K562 (cell line): ENCODE measurements around the gene CFAP251. TPM values are rescaled to one million over a fixed set of nuclear protein-coding genes. Genes with fewer than 3 reads are reported as not detected.

Source experiments
- ATAC-seq: fragments of 200-7000 bp; cut with Tn5 transposase; 3 replicates; pipeline ENCODE4 v1.9.1; 2020; ENCODE audit warnings: moderate library complexity
- BruUV-seq: library from RNA; stranded (reverse); fragments of 400-500 nt; replicated peaks from 2 replicates; lab custom pipeline; 2021; lab: Mats Ljungman, UMichigan
- CTCF ChIA-PET: fragments of 300-600 bp; formaldehyde crosslinking; extraction: SDS; loops from one replicate; lab custom pipeline; 2021; ENCODE audit warnings: low intra/inter-chr PET ratio; lab: Yijun Ruan, JAX
- POLR2A ChIA-PET: fragments of 300-600, 350-650 bp; sonication (Branson Sonifier 250); formaldehyde crosslinking; extraction: SDS; loops from one replicate; lab custom pipeline; 2021; ENCODE audit warnings: antibody characterized with exemption, inconsistent platforms; lab: Yijun Ruan, JAX
- DNase-seq, 4 experiments: peaks; one replicate each; pipeline versions ENCODE4 v3.0.0 to v3.0.0-alpha.2; 2011 to 2018; ENCODE audit warnings: low spot score in 3 of 4, mixed read lengths in 3 of 4; ENCODE audit errors: extremely low read depth in 1 of 4
- FAIRE-seq: peaks from 2 replicates; lab custom pipeline; 2011; peaks lifted over from hg19 to GRCh38; lab: Jason Lieb, UNC
- H2AFZ ChIP-seq: 2 replicates; pipeline ENCODE4 v1.6.0; 2011; ENCODE audit warnings: low read depth, low read length, control low read depth, inconsistent platforms
- H3K27ac ChIP-seq: fragments of 200-600 bp; 3 replicates; pipeline ENCODE4 v1.8.0; 2011; ENCODE audit warnings: low read depth, mild to moderate bottlenecking, control low read depth, inconsistent platforms, low read length, moderate library complexity, mixed read lengths; ENCODE audit errors: extremely low read depth
- H3K27me3 ChIP-seq, 2 experiments: fragments of 300-600 bp in 1 of 2; 2 replicates in 1 of 2; 3 replicates in 1 of 2; pipeline versions ENCODE4 v1.6.0 to v1.8.0; 2011; ENCODE audit warnings: inconsistent platforms in 2 of 2, low read length in 2 of 2, mild to moderate bottlenecking in 1 of 2, mixed read lengths in 1 of 2, moderate library complexity in 1 of 2; ENCODE audit not compliant: control insufficient read depth in 2 of 2, insufficient read depth in 2 of 2
- H3K36me3 ChIP-seq: fragments of 300-600 bp; 3 replicates; pipeline ENCODE4 v1.8.0; 2011; ENCODE audit warnings: mild to moderate bottlenecking, low read length, inconsistent platforms; ENCODE audit not compliant: control insufficient read depth, insufficient read depth
- H3K4me1 ChIP-seq, 2 experiments: fragments of 200-600 bp in 1 of 2; replicated peaks in 1 of 2; 2 replicates in 1 of 2; 3 replicates in 1 of 2; pipeline versions ENCODE4 v1.5.1 to v1.8.0; 2011; ENCODE audit warnings: inconsistent platforms in 2 of 2, low read length in 2 of 2, mild to moderate bottlenecking in 1 of 2, mixed read lengths in 1 of 2, moderate library complexity in 1 of 2; ENCODE audit not compliant: control insufficient read depth in 2 of 2, insufficient read depth in 2 of 2
- H3K4me2 ChIP-seq: 2 replicates; pipeline ENCODE4 v1.6.1; 2011; ENCODE audit warnings: low read length, control low read depth, inconsistent platforms, mixed read lengths; ENCODE audit not compliant: insufficient read depth
- H3K4me3 ChIP-seq: fragments of 200-600 bp; sonication (generic), shearing (Covaris generic); 2 replicates; pipeline ENCODE4 v1.5.1; 2016; ENCODE audit warnings: control low read depth, inconsistent platforms
- H3K79me2 ChIP-seq: fragments of 200-600 bp; 3 replicates; pipeline ENCODE4 v1.8.0; 2011; ENCODE audit warnings: low read length, inconsistent platforms; ENCODE audit not compliant: control insufficient read depth, insufficient read depth
- H3K9ac ChIP-seq, 2 experiments: 2 replicates each; pipeline versions ENCODE4 v1.6.0 to v1.6.1; 2011; ENCODE audit warnings: low read depth in 2 of 2, low read length in 2 of 2, control low read depth in 1 of 2, inconsistent platforms in 1 of 2, mild to moderate bottlenecking in 1 of 2, mixed read lengths in 1 of 2; ENCODE audit not compliant: insufficient read depth in 1 of 2
- H3K9me1 ChIP-seq: one replicate; pipeline ENCODE4 v1.6.0; 2011; ENCODE audit warnings: inconsistent platforms, mild to moderate bottlenecking, low read length, moderate library complexity; ENCODE audit not compliant: control insufficient read depth, insufficient read depth
- H3K9me3 ChIP-seq: replicated peaks from 2 replicates; pipeline ENCODE4 v1.5.1; 2011; ENCODE audit warnings: low read depth, low read length, inconsistent platforms; ENCODE audit not compliant: control insufficient read depth, insufficient read depth
- H4K20me1 ChIP-seq: replicated peaks from 2 replicates; pipeline ENCODE4 v1.6.1; 2011; ENCODE audit warnings: low read length, inconsistent platforms, mixed read lengths; ENCODE audit not compliant: control insufficient read depth, insufficient read depth
- ADNP ChIP-seq: fragments of 200-800 bp; sonication (Bioruptor generic); IDR thresholded peaks from 2 replicates; pipeline ENCODE4 v1.6.1; 2016; ENCODE audit warnings: missing genetic modification characterization, missing compliant biosample characterization
- BCOR ChIP-seq: fragments of 450-650 bp; IDR thresholded peaks from 2 replicates; pipeline ENCODE4 v1.6.1; 2016
- CLOCK ChIP-seq: fragments of 250-450 bp; sonication (Bioruptor Pico); IDR thresholded peaks from 2 replicates; pipeline ENCODE4 v1.4.0; 2020; ENCODE audit warnings: mild to moderate bottlenecking, moderate library complexity, borderline replicate concordance
- ESRRA ChIP-seq: fragments of 450-650 bp; IDR thresholded peaks from 2 replicates; pipeline ENCODE4 v1.6.1; 2014; ENCODE audit warnings: low read depth, mild to moderate bottlenecking, moderate library complexity, borderline replicate concordance
- KDM1A ChIP-seq, 2 experiments: fragments of 450-650 bp; IDR thresholded peaks; 2 replicates each; pipeline ENCODE4 v1.6.1; 2016; ENCODE audit warnings: mild to moderate bottlenecking in 2 of 2
- MYNN ChIP-seq, 2 experiments: sonication (generic); formaldehyde crosslinking in 1 of 2; IDR thresholded peaks; 2 replicates each; pipeline versions ENCODE4 v1.5.0 to v1.6.1; 2016 to 2020; ENCODE audit warnings: antibody characterized with exemption in 1 of 2, missing genetic modification reagents in 1 of 2
- RAD21 ChIP-seq, 2 experiments: fragments of 250-450 bp in 1 of 2; fragments of 450-650 bp in 1 of 2; sonication (Bioruptor Pico) in 1 of 2; formaldehyde crosslinking in 1 of 2; IDR thresholded peaks in 1 of 2; conservative IDR thresholded peaks in 1 of 2; 2 replicates each; pipeline versions ENCODE4 v1.4.0 to v1.8.0; 2020 to 2022; ENCODE audit warnings: mild to moderate bottlenecking in 2 of 2, moderate library complexity in 1 of 2
- RBM25 ChIP-seq: fragments of 200-400 bp; formaldehyde crosslinking; IDR thresholded peaks from 2 replicates; pipeline ENCODE4 v1.6.1; 2018; ENCODE audit warnings: low read length, low read depth, moderate library complexity; ENCODE audit not compliant: severe bottlenecking
- WGBS: fragments of 100-300 bp; shearing (Covaris generic); methylation state at CpG from one replicate; pipeline ENCODE4 v1.1.6; 2016; ENCODE audit warnings: low coverage, mixed read lengths; ENCODE audit not compliant: insufficient coverage; ENCODE audit errors: missing lambda C conversion rate; 5-methylcytosine and 5-hydroxymethylcytosine counted together
- in situ Hi-C: fragments of 300-500 bp; cut with MboI; formaldehyde crosslinking; loops from 4 replicates; pipeline ENCODE4 v1.15.0; 2018; ENCODE audit warnings: inconsistent platforms, mixed read lengths
- intact Hi-C: fragments of 100-400 bp; cut with micrococcal nuclease; formaldehyde crosslinking; loops from 2 replicates; pipeline ENCODE4 v1.14.2; 2022
- polyA plus RNA-seq, 8 experiments: library from polyadenylated mRNA; depleted of rRNA in 4 of 8; stranded (reverse) in 5 of 8; unstranded in 3 of 8; fragments of >200 nt; fragmentation: Nextera tagmentation in 2 of 8; fragmentation: Illumina TruSeq in 1 of 8; extraction: Ambion mirVana in 2 of 8; extraction: Trizol in 1 of 8; gene quantifications; 2 replicates each; pipeline versions ENCODE4 v1.2.1 to v1.2.3, GENCODE V29; 2011 to 2014; ENCODE audit warnings: inconsistent platforms in 1 of 8, missing spikeins in 1 of 8
- total RNA-seq, 7 experiments: library from RNA; depleted of rRNA in 6 of 7; stranded (reverse); fragments of >200 nt in 6 of 7; fragmentation: Illumina TruSeq in 2 of 7; extraction: Trizol in 2 of 7; gene quantifications; 2 replicates each; pipeline versions ENCODE4 v1.2.1 to v1.2.3, GENCODE V29; 2011 to 2021; ENCODE audit warnings: low replicate concordance in 1 of 7
- TF ChIP-seq, protein P1 (sequence below): sonication (generic); formaldehyde crosslinking; IDR thresholded peaks from 2 replicates; pipeline ENCODE4 v1.8.1; 2023; ENCODE audit warnings: mild to moderate bottlenecking, missing genetic modification reagents
- TF ChIP-seq, protein P2 (sequence below): sonication (generic); formaldehyde crosslinking; IDR thresholded peaks from 2 replicates; pipeline ENCODE4 v1.5.0; 2020; ENCODE audit warnings: missing genetic modification reagents
- TF ChIP-seq, protein P3 (sequence below), 3 experiments: IDR thresholded peaks in 2 of 3; conservative IDR thresholded peaks in 1 of 3; 2 replicates each; pipeline ENCODE4 v1.5.1; 2011 to 2012; ENCODE audit warnings: low read length in 3 of 3, mild to moderate bottlenecking in 3 of 3, control low read depth in 2 of 3, improper control_type of control experiment in 1 of 3, inconsistent platforms in 1 of 3, low read depth in 1 of 3, mixed read lengths in 1 of 3, moderate library complexity in 1 of 3; ENCODE audit not compliant: insufficient read depth in 2 of 3

Gene CFAP251
- total and polyA plus RNA-seq, 9 of the 15 experiments (the other 6 are each of a cell fraction or from before 2014, with no cell fraction given): 16.6 to 31.0 (median 19.1) TPM

DNA sequence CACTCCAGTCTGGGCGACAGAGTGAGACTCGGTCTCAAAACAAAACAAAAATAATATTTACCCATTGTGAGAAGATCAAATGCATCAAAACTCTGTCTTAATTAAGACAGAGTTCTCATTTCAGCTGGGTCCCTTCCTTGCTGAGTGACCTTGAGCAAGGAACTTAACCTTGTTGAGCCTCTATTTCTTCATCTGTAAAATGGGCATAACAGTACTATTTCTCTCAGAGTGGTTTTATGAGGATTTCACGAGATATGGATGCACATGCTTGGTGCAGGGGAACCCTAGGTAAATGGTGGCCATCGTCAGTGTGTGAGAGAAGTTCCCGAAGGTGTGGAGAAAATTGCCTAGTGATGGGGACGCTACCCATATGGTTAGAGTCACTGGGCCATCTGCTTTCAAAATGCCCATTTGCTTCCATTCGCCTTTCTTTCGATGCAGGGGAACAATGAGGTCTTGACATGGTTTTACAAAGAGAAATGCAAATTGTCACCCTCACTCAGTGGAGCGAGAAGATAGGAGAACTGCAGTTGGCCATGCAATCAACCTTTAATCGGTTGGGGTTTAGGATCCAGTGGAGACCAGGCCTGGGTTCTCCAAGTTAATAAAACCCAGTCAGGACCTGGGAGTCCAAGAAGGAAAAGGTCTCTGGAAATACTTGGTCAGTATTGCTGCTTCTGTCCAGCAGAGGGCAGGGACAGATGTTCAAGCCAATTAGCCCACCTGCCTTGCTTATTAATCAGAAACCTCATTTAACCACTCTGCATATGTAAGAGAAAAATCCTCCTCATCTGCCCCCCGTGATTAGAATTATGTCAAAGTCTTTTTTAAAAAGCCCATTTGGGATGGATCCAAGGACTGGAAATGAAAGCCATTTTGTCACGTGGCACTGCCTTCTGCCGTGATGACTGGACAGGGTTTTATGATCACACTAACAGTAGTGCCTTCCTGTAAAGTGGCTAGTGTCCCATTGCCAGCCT, 37.2 kb downstream of the CFAP251 start:
- no peaks in the 10 kb centered on the region for H3K9me1 ChIP-seq
- H3K9ac ChIP-seq: no peak overlapping the region
- no peak overlapping the region for H3K4me2 ChIP-seq
- ATAC-seq (peak; percentile 78), FAIRE-seq (peak; percentile 78), DNase-seq (peak in 3 of 4 experiments; percentile 30 to 41 (median 39))
- ChIA-PET POLR2A (no interaction called here), CTCF (interaction anchor here (0.9 kb wide), 1 partner anchor 167 kb away, joined by 3 read pairs; no protein-coding TSS in a partner anchor)
- H3K4me3 ChIP-seq: no peak overlapping the region
- in situ Hi-C loops: no loop called here
- intact Hi-C loops: no loop called here
- no peak overlapping the region for H2AFZ ChIP-seq
- no TSS peak for BruUV-seq
- H3K27ac ChIP-seq: no peak overlapping the region
- H3K36me3 ChIP-seq: peaks cover 21% of the 10 kb centered on the region; the same call in 2 of the 3 replicates
- H3K79me2 ChIP-seq: no peaks in the 10 kb centered on the region
- no peaks in the 10 kb centered on the region for H3K9me3 ChIP-seq
- no peaks in the 10 kb centered on the region for H4K20me1 ChIP-seq
- WGBS: 82% methylated on average over 13 of the region's 13 CpGs
- H3K27me3 ChIP-seq: no peaks in the 10 kb centered on the region
- no peaks in the 10 kb centered on the region for H3K4me1 ChIP-seq
- TF ChIP-seq, protein P1, sequence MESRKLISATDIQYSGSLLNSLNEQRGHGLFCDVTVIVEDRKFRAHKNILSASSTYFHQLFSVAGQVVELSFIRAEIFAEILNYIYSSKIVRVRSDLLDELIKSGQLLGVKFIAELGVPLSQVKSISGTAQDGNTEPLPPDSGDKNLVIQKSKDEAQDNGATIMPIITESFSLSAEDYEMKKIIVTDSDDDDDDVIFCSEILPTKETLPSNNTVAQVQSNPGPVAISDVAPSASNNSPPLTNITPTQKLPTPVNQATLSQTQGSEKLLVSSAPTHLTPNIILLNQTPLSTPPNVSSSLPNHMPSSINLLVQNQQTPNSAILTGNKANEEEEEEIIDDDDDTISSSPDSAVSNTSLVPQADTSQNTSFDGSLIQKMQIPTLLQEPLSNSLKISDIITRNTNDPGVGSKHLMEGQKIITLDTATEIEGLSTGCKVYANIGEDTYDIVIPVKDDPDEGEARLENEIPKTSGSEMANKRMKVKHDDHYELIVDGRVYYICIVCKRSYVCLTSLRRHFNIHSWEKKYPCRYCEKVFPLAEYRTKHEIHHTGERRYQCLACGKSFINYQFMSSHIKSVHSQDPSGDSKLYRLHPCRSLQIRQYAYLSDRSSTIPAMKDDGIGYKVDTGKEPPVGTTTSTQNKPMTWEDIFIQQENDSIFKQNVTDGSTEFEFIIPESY (CRISPR knock-in tag): no peak
- TF ChIP-seq, protein P2, sequence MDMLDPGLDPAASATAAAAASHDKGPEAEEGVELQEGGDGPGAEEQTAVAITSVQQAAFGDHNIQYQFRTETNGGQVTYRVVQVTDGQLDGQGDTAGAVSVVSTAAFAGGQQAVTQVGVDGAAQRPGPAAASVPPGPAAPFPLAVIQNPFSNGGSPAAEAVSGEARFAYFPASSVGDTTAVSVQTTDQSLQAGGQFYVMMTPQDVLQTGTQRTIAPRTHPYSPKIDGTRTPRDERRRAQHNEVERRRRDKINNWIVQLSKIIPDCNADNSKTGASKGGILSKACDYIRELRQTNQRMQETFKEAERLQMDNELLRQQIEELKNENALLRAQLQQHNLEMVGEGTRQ (CRISPR knock-in tag): 0 out of 2 replicates have a peak, but pooled peaks have one; percentile 22
- TF ChIP-seq, protein P3, sequence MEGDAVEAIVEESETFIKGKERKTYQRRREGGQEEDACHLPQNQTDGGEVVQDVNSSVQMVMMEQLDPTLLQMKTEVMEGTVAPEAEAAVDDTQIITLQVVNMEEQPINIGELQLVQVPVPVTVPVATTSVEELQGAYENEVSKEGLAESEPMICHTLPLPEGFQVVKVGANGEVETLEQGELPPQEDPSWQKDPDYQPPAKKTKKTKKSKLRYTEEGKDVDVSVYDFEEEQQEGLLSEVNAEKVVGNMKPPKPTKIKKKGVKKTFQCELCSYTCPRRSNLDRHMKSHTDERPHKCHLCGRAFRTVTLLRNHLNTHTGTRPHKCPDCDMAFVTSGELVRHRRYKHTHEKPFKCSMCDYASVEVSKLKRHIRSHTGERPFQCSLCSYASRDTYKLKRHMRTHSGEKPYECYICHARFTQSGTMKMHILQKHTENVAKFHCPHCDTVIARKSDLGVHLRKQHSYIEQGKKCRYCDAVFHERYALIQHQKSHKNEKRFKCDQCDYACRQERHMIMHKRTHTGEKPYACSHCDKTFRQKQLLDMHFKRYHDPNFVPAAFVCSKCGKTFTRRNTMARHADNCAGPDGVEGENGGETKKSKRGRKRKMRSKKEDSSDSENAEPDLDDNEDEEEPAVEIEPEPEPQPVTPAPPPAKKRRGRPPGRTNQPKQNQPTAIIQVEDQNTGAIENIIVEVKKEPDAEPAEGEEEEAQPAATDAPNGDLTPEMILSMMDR (IDR thresholded peaks at IDR 0.05 in 2 of 3, conservative IDR thresholded peaks at IDR 0.05 in 1 of 3; ENCODE audit: insufficient read depth in 2 of 3, low read depth in 1 of 3, low read length in 3 of 3): peak; percentile 45 to 57 (median 56)
- TF ChIP-seq KDM1A (IDR thresholded peaks at IDR 0.05) (0 out of 4 replicates have a peak, but pooled peaks of 1 of the 2 experiments have one; percentile 46), ESRRA (peak; percentile 95), RBM25 (peak; percentile 81), MYNN (IDR thresholded peaks at IDR 0.05) (no peak), MYNN (CRISPR knock-in tag; IDR thresholded peaks at IDR 0.05) (no peak), RAD21 (CRISPR knock-in tag; conservative IDR thresholded peaks at IDR 0.05 in 1 of 2, IDR thresholded peaks at IDR 0.05 in 1 of 2) (peak in 1 of 2 experiments; percentile 45; a peak in 2 of 4 replicates), BCOR (peak; percentile 83), ADNP (tag) (peak; percentile 76), CLOCK (CRISPR knock-in tag) (no peak)
